SKM-1 (cell line): ENCODE data around the gene PTGER3.
A peak's percentile ranks its signal among the peaks of the same experiment; 100 is the strongest.

ENCODE experiments used
- DNase-seq: peaks from one replicate; lab custom pipeline; 2025; ENCODE audit not compliant: unreplicated experiment; lab: John Stamatoyannopoulos, UW

The PTGER3 gene

GRCh38 chr1:71053146-71053545 is 5.5 kb upstream of the PTGER3 start:
- DNase-seq = no peak

DNA sequence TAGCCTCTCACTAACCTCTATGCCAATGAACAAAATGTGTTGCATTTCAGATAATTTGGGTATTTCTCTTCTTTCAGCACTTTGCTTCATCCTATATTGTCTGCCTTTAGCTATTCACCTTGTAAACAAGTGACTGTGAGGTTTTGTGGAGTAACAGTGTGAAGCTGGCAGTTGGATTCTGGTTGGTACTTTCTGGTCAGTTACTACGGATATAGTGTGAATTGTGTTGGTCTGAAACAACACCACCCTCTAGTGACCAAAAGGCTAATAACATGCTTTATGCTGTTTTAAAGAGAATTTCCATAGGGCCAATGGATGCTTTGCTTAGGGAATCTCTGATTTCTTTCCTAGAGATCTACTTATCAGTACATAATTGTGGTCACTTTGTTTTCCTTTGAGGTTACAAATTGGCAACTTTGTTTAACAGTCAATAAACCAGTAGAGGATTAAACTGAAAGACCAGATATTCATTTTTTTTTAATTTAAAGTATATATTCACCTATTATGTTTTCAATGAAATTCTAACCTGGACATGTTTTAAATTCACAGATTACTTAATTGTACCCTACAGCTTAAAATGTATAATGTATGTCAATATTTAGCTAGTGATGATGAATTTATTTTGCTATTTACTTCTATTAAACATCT is 2.5 kb upstream of the PTGER3 start:
- peak; percentile 40 for DNase-seq

GRCh38 chr1:71046891-71047634 is 553 bp downstream of the PTGER3 start:
- no peak for DNase-seq

DNA sequence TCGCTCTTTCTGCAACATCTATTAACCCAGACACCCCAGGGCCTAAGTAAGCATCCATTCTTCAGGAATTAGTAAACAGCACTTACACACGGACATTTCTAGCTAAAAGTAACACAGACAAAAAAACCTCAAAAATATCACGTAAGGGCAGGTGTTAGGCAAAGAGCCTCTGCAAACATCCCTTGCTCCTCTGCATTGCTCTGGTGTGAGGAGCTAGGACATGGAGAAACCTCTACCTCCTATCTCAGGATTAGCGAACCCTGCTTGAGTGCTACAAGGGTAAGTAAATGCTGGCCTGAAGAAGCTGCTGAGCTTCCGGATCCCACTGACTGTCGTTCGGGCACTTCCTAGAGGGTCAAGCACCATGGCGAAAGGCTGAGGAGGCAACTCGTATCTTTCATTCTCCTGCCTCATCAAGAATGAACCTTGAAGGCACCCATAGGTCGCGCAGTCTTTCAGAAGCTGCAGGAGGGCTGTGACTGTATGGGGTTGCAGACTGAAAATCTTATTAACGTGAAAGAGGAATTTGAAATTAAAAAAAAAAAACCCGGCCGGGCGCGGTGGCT is 2.1 kb downstream of the PTGER3 start:
- DNase-seq = no peak

GRCh38 chr1:71044833-71045232 is 2.8 kb downstream of the PTGER3 start:
- DNase-seq = no peak

DNA sequence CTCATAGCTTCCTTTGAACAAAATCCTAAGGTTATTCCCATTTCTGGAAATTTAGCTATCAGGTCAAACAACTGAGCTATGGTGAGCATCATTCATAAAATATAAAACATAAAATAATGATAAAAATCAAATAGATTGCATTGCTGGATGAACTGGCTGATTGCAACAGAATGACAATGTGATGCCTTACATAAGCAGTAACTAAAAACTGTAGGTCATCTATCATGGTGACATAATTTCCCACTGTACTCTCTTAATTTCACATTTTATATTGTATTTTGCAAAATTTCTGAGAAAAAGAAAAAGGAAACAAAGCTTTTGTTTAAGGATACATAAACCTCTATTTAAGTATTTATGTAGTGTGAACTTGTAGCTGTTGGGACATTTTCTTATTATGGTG is 4.6 kb downstream of the PTGER3 start:
- DNase-seq = no peak

DNA sequence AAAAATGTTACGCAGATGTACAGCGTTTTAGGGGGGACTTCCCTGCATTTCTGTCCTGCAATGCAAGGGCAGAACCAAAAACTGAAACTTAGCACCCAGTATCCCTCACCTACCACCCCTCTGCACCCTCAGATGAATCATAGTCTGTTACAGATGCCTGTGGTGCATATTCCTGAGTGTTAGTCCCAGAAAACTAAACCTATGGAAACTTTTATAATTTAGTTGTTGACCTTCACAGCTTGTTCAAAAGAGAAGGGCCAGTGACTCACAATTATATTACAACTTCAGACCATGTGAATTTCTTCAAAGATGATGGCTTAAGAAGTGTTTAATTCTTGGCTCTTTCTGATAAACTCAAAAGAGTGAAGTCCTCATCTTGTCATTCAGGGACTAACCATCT is 5.8 kb downstream of the PTGER3 start:
- DNase-seq = no peak

DNA sequence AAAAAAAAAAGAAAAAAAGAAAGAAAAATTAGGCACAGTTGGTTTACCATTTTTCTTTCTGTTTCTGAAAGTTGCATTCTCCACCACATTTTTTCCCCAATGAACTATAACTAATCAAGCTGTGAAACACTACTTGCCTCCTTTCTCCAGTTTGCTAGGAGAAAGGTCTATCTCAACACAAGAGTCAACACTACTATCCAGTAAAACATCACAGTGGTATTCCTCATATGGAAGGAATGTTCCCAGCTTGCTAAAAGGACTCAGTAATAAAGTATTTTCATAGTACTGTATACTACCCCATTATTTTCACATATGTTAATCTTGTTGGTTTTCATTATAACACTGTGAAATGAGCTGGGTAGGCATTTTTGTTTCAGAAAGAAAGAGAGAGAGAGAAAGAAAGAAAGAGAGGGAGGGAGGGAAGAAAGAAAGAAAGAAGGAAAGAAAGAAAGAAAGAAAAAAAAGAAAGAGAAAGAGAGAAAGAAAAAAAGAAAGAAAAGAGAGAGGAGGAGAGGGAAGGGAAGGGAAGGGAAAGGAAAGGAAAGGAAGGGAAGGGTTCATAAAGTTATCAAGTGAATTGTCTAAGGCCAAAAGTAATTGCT is 7.9 kb downstream of the PTGER3 start:
- no peak for DNase-seq

DNA sequence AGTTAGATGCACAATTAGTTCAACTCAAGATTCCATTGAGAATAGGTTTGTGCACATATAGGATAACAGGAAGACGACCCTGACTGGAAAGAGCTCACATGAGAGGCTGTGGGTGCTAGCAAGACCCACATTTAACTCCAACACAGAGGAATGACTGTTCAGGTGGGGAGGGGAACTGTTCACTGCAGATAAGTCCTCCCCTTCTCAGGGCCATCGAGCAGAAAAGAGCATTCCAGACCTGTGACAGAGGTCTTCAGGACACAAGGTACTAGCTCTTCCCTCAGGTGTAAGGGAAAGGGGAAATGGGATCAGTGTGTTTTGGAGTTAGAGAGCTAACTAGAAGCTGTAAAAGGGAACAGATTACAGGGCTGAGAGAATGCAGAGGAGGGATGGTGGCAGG is 8.7 kb downstream of the PTGER3 start:
- DNase-seq = no peak

DNA sequence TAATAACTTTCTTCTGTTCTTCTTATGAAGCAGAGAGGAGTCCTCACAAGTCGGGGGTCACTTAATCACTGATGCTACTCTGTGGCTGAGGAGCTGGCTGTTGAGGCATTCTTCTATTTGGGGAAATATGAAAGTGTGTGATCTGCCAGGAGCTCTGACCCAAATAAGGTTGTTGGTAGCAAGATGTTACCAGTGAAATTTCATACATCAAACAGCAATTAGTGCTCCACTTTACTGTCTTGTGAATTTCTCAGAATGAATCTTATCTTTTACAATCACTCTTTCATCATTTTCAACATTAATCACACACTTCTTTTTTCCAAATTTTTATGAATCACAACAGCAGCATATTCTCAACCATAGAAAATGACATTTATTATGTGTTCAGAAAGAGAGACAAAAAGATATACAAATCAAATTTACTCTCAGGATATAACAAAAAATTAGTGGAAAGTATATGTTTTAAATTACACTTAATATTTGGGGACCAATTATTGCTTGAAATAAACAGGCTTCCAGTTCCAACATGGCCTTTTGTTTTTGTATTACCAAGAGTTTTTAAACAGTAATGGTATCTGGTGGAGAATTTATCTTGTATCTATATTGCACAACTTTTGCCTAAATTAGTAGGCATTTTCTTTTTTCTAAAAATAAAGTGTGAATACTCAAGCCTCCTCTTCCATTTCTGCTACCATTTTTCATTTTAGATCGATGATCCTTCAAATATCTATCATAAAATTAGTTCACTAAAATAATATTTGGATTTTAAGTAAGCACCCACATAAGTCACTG is 9.6 kb downstream of the PTGER3 start:
- DNase-seq = no peak

DNA sequence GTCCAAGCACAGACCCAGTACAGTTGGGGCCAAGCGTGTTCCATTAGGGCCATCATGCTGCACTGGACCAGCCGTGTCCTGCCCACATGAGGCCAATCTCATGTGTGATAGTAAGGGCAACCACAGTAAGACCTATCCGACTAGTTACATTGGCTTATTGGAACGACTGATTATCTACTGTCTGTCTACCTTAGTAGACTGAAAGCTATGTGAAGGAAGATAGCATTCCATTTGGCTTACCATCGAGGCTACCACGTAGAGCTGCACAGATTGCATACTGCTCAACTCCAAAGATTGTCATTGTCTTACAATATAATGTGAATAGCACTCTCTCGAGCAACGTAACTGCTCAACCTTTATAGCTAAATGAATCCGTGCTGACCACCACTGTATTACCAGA is 10.6 kb downstream of the PTGER3 start:
- DNase-seq = no peak

DNA sequence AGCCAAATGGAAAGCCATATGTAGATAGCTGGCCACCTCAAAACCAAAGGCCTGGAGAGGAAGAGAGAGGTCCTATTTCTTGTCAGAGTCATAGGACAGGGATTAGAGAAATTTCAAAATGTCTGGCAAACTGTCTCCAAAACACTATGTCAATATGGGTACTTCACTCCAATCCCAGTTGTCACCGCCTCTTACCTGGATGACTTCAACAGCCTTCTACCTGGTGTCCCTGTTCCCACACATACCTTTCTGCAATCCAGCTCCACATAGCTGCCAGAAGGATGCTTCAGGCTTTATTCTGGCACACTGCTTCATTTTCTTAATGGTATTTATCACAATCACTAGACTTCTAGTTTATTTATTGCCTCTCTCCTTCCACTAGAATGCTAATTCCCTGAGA is 14.5 kb downstream of the PTGER3 start:
- DNase-seq = no peak

DNA sequence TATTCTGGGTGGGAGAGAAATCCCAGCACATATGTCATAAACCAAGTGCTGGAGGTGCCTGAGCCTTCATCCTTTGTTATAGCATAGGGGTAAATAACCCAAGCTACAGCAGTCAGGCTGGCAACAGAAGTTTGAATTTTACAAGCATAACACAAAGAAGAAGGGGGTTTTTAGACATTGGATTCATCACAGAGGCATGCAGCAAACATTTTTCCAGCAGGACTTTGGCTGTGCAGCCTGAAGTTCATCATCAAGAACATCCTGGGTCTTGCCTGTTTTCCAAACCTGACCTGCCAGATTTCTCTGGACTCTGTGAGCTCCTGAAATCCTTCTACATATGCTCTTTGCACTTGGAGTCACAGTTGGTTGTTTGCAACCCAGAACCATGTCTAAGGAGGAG is 16.2 kb downstream of the PTGER3 start:
- no peak for DNase-seq

DNA sequence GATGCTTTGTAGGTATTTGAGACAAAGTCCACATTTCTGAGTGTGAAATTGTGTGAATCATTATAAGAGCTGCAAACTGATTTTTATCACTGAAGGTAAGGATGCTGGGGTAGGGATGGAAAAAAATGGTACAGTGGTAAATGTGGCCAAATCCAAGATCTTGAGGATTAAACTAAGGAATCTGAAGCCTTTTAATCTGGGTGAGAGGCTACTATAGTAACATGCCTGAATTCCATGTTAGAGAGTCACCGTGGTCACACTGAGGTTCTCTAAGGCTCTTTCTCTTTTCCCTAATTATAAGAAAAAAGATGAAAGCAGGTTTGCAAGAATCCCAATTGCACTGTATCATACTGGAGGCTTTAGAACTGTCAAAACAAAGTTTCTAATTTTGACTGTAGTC is 17.6 kb downstream of the PTGER3 start:
- no peak for DNase-seq

DNA sequence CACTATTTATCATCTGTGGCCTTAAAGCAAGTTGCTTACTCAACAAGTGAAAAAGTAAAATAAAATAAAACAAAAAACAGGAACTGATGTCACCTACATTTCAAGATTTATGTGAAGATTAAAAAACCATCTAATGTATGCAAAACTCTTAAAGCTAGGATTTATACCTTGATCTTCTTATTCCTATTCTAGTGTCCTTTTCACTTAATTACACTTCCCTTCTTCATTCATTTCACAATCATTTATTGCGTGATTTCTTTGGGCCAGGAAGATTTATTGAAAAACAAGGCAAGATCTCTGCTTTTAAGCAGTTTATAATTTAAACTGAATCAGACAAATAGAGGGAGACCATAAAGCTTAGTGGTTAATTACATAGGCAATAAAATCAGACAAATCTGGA is 18.6 kb downstream of the PTGER3 start:
- DNase-seq = no peak

- no peak for DNase-seq
Measured at GRCh38 chr1:71027991-71028390, 19.6 kb downstream of the PTGER3 start.

- DNase-seq = no peak
Measured at GRCh38 chr1:71026093-71026492, 21.5 kb downstream of the PTGER3 start.

GRCh38 chr1:71023515-71023914 is 24.1 kb downstream of the PTGER3 start:
- DNase-seq = no peak

- no peak for DNase-seq
Measured at GRCh38 chr1:71019233-71019969, 28.2 kb downstream of the PTGER3 start.

DNA sequence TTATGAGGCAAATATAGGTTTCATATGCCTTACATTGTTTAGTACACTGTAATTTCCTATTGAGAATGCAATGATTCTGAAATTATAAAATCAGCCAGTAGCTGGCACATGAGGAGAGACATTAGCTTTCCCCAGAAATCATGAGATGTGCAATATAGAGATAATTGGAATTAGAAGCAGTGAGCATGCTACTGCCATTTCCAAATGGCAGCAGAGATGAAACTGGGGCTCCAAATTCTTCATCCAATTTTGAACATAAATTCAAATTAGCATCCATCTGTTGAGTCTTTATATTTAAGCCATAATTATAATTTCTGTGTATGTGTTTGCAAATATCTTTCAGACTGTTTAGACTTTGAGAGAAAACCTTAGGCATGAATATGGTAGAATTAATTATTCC is 28.8 kb downstream of the PTGER3 start:
- DNase-seq = no peak

- no peak for DNase-seq
Measured at GRCh38 chr1:71015745-71016144, 31.9 kb downstream of the PTGER3 start.
